NT2/D1 (cell line): ENCODE measurements around the gene SLC25A30.

Experiments used
- DNase-seq: peaks from one replicate; pipeline ENCODE4 v3.0.0-alpha.2; 2011; ENCODE audit warnings: low read depth, low spot score
- H3K27me3 ChIP-seq: 2 replicates; pipeline ENCODE4 v1.6.0; 2011; ENCODE audit warnings: mild to moderate bottlenecking; ENCODE audit not compliant: insufficient read length, insufficient read depth
- H3K36me3 ChIP-seq: 2 replicates; pipeline ENCODE4 v1.6.1; 2011; ENCODE audit warnings: mild to moderate bottlenecking, low read length, mixed read lengths; ENCODE audit not compliant: insufficient read depth, insufficient read length
- H3K4me1 ChIP-seq: 2 replicates; pipeline ENCODE4 v1.5.1; 2011; ENCODE audit not compliant: insufficient read depth, insufficient read length
- H3K4me3 ChIP-seq: 2 replicates; pipeline ENCODE4 v1.5.1; 2011; ENCODE audit warnings: low read depth; ENCODE audit not compliant: insufficient read length
- H3K9ac ChIP-seq: 2 replicates; pipeline ENCODE4 v1.6.0; 2011; ENCODE audit warnings: low read depth; ENCODE audit not compliant: insufficient read length
- H3K9me3 ChIP-seq: 2 replicates; pipeline ENCODE4 v1.5.1; 2011; ENCODE audit warnings: mild to moderate bottlenecking, low read length; ENCODE audit not compliant: insufficient read depth
- SUZ12 ChIP-seq: IDR thresholded peaks from 2 replicates; pipeline ENCODE4 v1.6.1; 2011; ENCODE audit not compliant: insufficient read length, insufficient read depth; ENCODE audit errors: extremely low read depth
- YY1 ChIP-seq: IDR thresholded peaks from 2 replicates; pipeline ENCODE4 v1.6.1; 2011; ENCODE audit not compliant: insufficient read length, insufficient read depth
- ZNF274 ChIP-seq: IDR thresholded peaks from 2 replicates; pipeline ENCODE4 v1.6.1; 2011; ENCODE audit warnings: mild to moderate bottlenecking, low read depth, low read length

SLC25A30 gene

GRCh38 chr13:45417790-45418534 is at the start of gene SLC25A30:
TSS of gene SLC25A30 (minus strand) at chr13:45418373. CDS start at chr13:45411425, 6,948 bp downstream.
- TF ChIP-seq ZNF274 (no peak), SUZ12 (no peak), YY1 (no peak)
- peak within 1 kb of the TSS; percentile 71 for H3K4me3 ChIP-seq

GRCh38 chr13:45466359-45466758 is 48.2 kb upstream of the SLC25A30 start:
- no peak overlapping the region for H3K4me3 ChIP-seq
- DNase-seq: no peak
- peaks cover 5% of the 10 kb centered on the region for H3K36me3 ChIP-seq
- H3K9ac ChIP-seq: no peak overlapping the region
- TF ChIP-seq SUZ12 (no peak), ZNF274 (no peak), YY1 (no peak)
- no peaks in the 10 kb centered on the region for H3K4me1 ChIP-seq
- no peaks in the 10 kb centered on the region for H3K27me3 ChIP-seq
- no peaks in the 10 kb centered on the region for H3K9me3 ChIP-seq

More at GRCh38 chr13:45417790-45418534, at the start of gene SLC25A30:
- Histone ChIP-seq H3K9ac (peak within 1 kb of the TSS; percentile 93), H3K9me3 (no peaks in the 10 kb centered on the region), H3K27me3 (no peaks in the 10 kb centered on the region), H3K4me1 (no peaks in the 10 kb centered on the region), H3K36me3 (no peaks in the 10 kb centered on the region)
- peak; percentile 83 for DNase-seq

- Histone ChIP-seq H3K9me3 (no peaks in the 10 kb centered on the region), H3K4me1 (no peaks in the 10 kb centered on the region), H3K9ac (peak within 1 kb of the TSS; percentile 92), H3K27me3 (no peaks in the 10 kb centered on the region), H3K4me3 (peak within 1 kb of the TSS; percentile 92), H3K36me3 (peaks cover 5% of the 10 kb centered on the region)
- no peak for TF ChIP-seq ZNF274
- TF ChIP-seq YY1: no peak
- no peak for TF ChIP-seq SUZ12
- peak; percentile 76 for DNase-seq
Observed at GRCh38 chr13:45464687-45465453, 46.7 kb upstream of the SLC25A30 start, which contains the start of gene COG3. TSS of gene COG3 (plus strand) at chr13:45464939. CDS start at chr13:45465037, 98 bp downstream.

GRCh38 chr13:45464141-45464686 is 46.0 kb upstream of the SLC25A30 start:
- H3K4me1 ChIP-seq: no peaks in the 10 kb centered on the region
- TF ChIP-seq SUZ12: no peak
- TF ChIP-seq YY1: no peak
- no peak for TF ChIP-seq ZNF274
- H3K27me3 ChIP-seq: no peaks in the 10 kb centered on the region
- H3K9ac ChIP-seq: peak overlapping the region; percentile 51
- no peak for DNase-seq
- H3K9me3 ChIP-seq: no peaks in the 10 kb centered on the region
- H3K4me3 ChIP-seq: peak overlapping the region; percentile 92
- peaks cover 5% of the 10 kb centered on the region for H3K36me3 ChIP-seq

- Histone ChIP-seq H3K4me1 (no peaks in the 10 kb centered on the region), H3K36me3 (no peaks in the 10 kb centered on the region), H3K4me3 (no peak overlapping the region), H3K9ac (no peak overlapping the region), H3K9me3 (peaks cover 7% of the 10 kb centered on the region; the same call in 1 of the 2 replicates), H3K27me3 (no peaks in the 10 kb centered on the region)
- no peak for DNase-seq
- TF ChIP-seq YY1: no peak
Observed at GRCh38 chr13:45456196-45456972, 38.2 kb upstream of the SLC25A30 start.

- Histone ChIP-seq H3K9me3 (peaks cover 7% of the 10 kb centered on the region; the same call in 1 of the 2 replicates), H3K9ac (no peak overlapping the region), H3K4me1 (no peaks in the 10 kb centered on the region), H3K36me3 (no peaks in the 10 kb centered on the region), H3K27me3 (no peaks in the 10 kb centered on the region), H3K4me3 (no peak overlapping the region)
- no peak for TF ChIP-seq YY1
- no peak for TF ChIP-seq SUZ12
- no peak for TF ChIP-seq ZNF274
- no peak for DNase-seq
Observed at GRCh38 chr13:45454204-45454603, 36.0 kb upstream of the SLC25A30 start.
